ENCODE results near the gene NAXE. TPM values are rescaled to one million over a fixed set of nuclear protein-coding genes. Genes with fewer than 3 reads are reported as not detected.

NAXE gene
- total RNA-seq, 1 experiment from 2014 or later, result 96.6 TPM

DNA sequence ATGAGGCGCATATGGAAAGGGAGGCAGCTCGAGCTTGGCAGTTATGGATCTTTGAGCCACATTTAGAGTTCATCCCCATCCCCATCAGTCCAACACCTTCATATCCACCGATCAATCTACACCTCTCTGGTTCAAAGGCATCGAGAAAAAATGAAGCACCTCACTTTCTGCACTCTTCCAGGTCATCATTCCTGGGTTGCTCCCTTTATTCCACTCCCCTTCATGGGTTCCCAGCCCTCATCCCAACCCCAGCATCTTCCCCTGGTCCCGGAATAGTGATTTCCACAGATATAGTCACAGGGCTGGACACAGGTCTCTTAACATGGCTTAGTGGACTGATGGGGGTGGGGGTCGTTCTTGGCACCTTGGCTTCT, 28.0 kb downstream of the NAXE start:
- H2BK20ac ChIP-seq (ENCODE audit: low read depth, low read length, poor library complexity, severe bottlenecking), result no peak overlapping the region
- no peak overlapping the region for H3K18ac ChIP-seq (ENCODE audit: insufficient read length, low read depth, low read length)
- no peaks in the 10 kb centered on the region for H4K20me1 ChIP-seq (ENCODE audit: control insufficient read depth, insufficient read depth, insufficient read length)
- H3K4me3 Mint-ChIP-seq, result peak overlapping the region in 1 of 2 experiments; percentile 58; a peak in 2 of 5 replicates
- no peak overlapping the region for H3K27ac ChIP-seq (ENCODE audit: insufficient read length, low read depth, low read length)
- no peak overlapping the region for H2BK15ac ChIP-seq (ENCODE audit: low read depth, low read length)
- no peak overlapping the region for H3K14ac ChIP-seq (ENCODE audit: insufficient read depth, low read length)
- no peaks in the 10 kb centered on the region for H3K79me1 ChIP-seq (ENCODE audit: insufficient read depth, low read depth, low read length, poor library complexity, severe bottlenecking)
- no peak overlapping the region for H2AFZ ChIP-seq (ENCODE audit: low read length)
- no peak overlapping the region for H2BK120ac ChIP-seq (ENCODE audit: low read depth, low read length, poor library complexity, severe bottlenecking)
- no peak overlapping the region for H3K27ac Mint-ChIP-seq
- H3K23me2 ChIP-seq (ENCODE audit: insufficient read length, low read depth, low read length, poor library complexity, severe bottlenecking), result peaks cover 9% of the 10 kb centered on the region
- H4K5ac ChIP-seq (ENCODE audit: insufficient read length, low read depth, low read length), result no peak overlapping the region
- peaks cover 19% of the 10 kb centered on the region for H3K27me3 ChIP-seq (ENCODE audit: insufficient read depth, low read length)
- peaks cover 67% of the 10 kb centered on the region for H3K27me3 Mint-ChIP-seq (ENCODE audit: low read depth)
- WGBS (ENCODE audit: extremely low coverage, insufficient read length, low lambda C conversion rate), result no CpG with 5 or more reads among the region's 6 CpGs
- H3K23ac ChIP-seq (ENCODE audit: insufficient read length, low read depth, low read length), result no peak overlapping the region
- no peaks in the 10 kb centered on the region; the same call in 1 of the 2 replicates for H3K4me1 ChIP-seq (ENCODE audit: insufficient read depth, low read length)
- peaks cover 8 to 10% of the 10 kb centered on the region in 2 experiments for H3K4me1 Mint-ChIP-seq
- no peak overlapping the region for H2BK5ac ChIP-seq (ENCODE audit: insufficient read length, low read length)
- no peak overlapping the region for H2BK12ac ChIP-seq (ENCODE audit: insufficient read length, low read depth, low read length)
- no peak overlapping the region for H3K4ac ChIP-seq (ENCODE audit: low read depth, low read length)
- no peak for TF ChIP-seq CTCF (conservative IDR thresholded peaks at IDR 0.05)
- H3K9me3 ChIP-seq (ENCODE audit: control insufficient read depth, low read depth, low read length), result no peaks in the 10 kb centered on the region
- H3K9ac ChIP-seq (ENCODE audit: extremely low read depth, insufficient read length, low read length), result no peak overlapping the region
- H3K56ac ChIP-seq (ENCODE audit: insufficient read length, low read depth, low read length), result no peak overlapping the region
- H3K9me3 Mint-ChIP-seq, result no peaks in the 10 kb centered on the region; a peak in 2 of 5 replicates
- H3K36me3 Mint-ChIP-seq (ENCODE audit: insufficient read depth in 1 of 3, low read depth in 3 of 3), result no peaks in the 10 kb centered on the region
- H3T11ph ChIP-seq (ENCODE audit: low read length), result no peak overlapping the region
- no peak overlapping the region for H4K8ac ChIP-seq (replicated peaks; ENCODE audit: insufficient read length, low read depth, low read length)
- no peaks in the 10 kb centered on the region for H3K79me2 ChIP-seq (ENCODE audit: insufficient read depth, low read length)
- no peak overlapping the region for H4K91ac ChIP-seq (ENCODE audit: insufficient read length, low read depth, low read length)
- peak overlapping the region; percentile 35 for H3K4me2 ChIP-seq (ENCODE audit: insufficient read depth, insufficient read length, low read length)
- no peak for DNase-seq
- H2AK5ac ChIP-seq (ENCODE audit: insufficient read length, low read length), result no peak overlapping the region

All from H9 (cell line).